CD4-positive, alpha-beta T cell treated with Interleukin-17A for 4 hours (primary cell): ENCODE data around the gene NKAIN2.
"Not testable (repeated sequence)": the region's sequence is repeated elsewhere in the genome, so short reads cannot be mapped to it uniquely, and the experiment has no call there.

Experiments
- DNase-seq: peaks from one replicate; pipeline ENCODE4 v3.0.0-alpha.2; 2020; ENCODE audit warnings: mixed read lengths

The NKAIN2 gene

DNA sequence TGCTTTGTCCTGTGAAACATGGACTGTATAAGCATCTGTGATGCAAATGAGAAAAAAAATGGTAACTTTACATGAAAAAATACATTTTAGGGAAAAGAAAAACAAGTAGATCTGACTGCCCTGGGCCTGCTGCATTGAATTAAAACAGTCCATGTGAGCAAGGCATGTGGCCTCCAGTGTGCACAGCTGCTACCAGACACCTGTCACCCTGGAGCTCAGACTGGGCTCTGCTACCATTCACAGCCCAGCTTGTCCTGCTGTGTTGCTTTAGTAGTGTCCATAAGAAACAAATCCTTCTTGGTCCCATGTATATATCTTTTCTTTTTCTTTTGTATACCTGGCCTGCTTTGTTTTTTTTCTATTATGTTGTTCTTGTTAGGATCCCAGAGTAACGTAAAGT, 315.9 kb downstream of the NKAIN2 start:
- no peak for DNase-seq

DNA sequence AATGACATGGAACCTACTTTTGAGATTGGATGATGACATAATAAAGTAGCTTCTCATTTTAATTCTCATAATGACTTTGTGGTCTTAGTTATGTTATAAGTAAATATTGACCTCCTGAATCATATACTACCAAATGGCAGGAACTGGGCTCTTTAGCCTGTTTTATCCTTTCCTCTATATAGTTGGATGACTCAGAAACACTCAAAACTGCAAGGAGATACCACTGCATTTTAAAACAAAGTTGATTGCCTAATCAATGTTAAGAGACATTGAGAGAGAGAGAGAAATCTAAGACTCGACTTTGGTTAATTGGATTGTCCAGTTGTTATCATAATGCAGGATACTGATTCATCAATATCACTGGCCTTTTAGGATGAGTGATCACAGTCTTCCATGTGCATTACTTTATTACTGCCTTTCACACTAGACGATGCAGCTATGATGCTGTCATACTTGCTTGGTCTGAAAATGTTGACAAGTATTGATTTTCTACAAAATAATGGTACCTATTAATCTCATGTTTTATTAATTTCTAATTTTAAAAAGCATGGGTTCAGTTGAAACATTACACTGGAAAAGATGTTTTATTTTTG, 320.0 kb downstream of the NKAIN2 start:
- DNase-seq: no peak

DNA sequence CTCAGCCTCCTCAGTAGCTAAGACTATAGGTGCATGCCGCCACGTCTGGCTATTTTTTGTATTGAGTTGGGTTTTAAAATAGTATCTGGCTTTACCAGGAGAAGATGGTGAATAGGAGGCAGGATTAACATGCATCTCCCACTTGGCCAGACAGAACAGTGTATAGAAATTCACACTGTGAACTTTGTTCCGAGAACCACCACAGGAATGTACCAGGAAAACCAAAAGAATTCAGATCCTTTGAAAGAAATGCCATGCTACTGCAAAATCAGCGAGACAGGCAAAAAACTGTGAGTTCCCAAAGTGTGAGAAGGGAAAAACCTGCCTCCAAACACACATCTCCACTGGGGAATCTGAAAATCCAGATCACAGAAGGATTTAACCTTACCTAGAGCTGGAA, 327.6 kb downstream of the NKAIN2 start:
- no peak for DNase-seq

DNA sequence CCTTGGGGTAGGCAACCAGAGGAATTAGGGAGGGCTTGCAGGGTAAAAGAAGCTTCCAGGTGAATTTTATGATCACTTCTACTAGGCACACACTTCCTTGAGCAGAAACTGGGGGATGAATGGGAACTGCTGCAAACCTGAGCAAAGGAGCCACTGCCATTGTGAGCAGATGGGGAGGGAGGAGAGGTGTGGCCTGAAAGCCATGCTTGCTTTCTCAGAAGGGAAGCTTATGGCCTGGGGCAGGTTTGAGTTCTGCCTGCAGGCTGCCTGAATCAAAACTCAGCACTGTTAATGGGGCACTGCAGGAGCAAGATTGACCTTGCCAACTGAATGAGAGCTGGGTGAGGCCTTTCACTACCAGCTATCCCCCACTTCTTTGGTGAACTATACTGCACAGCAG, 328.1 kb downstream of the NKAIN2 start:
- no peak for DNase-seq

DNA sequence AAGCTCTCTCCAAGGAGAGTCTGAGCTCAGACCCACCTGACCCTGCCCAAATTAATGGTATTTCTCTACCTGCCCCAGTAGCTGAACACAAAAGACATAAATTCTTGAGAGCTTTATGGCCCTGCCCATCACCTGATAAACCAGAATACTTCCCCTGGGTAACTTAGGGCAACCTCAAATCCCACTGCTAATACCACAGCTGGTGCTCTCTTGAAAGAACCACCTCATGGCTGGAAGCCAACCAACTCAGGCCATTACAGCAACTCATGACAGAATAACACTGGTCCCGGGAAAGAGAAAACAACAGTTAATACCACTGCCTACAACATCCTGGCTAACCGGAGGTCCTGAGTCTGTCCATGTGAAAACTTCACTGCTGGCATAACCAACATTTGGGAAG, 328.6 kb downstream of the NKAIN2 start:
- no peak for DNase-seq

DNA sequence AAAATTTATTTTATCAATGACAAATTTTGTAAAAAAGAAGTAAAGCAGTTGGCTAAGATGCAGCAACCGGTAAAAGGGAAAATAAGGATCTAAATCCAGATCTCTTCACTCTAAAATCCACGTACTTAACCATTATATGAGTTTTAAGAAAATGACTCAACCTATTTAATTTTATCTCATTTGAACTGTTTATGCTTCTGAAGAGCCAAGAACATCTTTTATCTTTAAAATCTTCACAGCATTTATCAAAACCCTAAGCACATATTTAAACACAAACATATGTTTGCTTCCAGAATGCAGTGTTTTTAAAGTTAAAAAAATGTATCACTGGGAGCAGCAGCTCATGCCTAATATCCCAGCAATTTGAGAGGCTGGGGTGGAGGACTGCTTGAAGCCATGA, 339.2 kb downstream of the NKAIN2 start:
- DNase-seq: no peak

DNA sequence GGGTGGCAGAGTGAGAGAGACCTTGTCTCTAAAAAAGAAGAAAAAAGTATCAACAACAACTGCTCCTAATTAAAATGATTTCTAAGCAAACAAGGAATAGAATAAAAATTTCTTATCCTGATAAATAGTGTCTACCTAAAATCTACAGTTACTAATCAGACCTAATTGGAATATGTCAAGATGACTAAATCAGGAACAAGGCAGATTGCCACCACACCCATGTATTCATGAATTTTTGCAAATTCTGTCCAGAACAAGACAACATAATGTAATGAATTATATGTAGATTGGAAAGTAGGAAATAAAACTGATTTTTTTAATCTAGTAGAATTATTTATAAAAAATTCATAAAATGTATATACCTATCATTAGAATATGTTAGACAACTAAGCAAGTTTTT, 339.8 kb downstream of the NKAIN2 start:
- DNase-seq: no peak

DNA sequence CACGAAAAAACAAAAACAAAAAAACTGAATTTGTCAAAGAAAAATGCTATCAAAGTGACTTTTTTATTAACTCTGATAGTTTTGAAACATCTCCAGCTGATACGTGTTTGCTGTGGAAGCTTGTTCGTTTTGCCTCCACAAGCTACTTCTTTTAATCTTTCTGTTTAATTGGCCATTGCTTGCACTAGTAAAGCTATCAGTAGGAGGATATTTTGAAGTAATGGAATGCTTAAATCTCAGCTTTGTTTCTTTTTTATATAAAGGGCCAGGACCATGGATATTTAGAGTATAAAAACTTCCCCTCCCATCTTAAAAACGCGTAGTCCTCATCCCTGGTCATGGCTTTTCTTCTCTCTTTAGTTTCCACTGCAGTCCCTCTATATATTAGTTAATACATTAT, 344.0 kb downstream of the NKAIN2 start:
- no peak for DNase-seq

DNA sequence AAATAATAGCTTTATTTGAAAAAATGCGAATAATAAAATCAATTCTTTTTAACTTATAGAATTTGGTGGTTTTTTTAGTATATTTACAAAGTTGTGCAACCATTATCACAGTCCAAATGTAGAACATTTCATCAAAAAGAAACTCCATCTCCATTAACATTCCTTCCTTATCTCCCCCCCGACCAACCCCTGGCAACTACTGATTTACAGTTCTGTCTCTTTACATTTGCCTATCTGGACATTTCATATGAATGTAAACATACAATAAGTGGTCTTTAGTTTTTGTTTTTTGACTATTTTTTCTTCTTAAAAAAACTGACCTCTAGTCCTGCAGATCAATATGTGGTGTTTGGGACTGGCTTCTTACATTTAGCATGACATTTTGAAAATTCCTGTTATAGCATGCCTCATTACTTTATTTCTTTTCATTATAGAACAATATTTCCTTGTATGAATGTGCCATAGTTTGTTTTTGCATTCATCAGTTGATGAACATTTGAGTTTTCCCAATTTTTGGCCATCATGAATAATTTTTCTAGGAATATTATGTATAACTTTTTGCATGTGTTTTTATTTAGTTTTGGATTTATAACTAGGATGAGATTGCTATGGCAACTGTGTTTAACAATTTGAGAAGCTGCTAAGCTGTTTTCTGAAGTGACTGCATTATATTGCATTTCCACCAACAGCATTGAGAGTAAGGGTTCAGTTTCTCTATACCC, 344.7 kb downstream of the NKAIN2 start:
- no peak for DNase-seq

DNA sequence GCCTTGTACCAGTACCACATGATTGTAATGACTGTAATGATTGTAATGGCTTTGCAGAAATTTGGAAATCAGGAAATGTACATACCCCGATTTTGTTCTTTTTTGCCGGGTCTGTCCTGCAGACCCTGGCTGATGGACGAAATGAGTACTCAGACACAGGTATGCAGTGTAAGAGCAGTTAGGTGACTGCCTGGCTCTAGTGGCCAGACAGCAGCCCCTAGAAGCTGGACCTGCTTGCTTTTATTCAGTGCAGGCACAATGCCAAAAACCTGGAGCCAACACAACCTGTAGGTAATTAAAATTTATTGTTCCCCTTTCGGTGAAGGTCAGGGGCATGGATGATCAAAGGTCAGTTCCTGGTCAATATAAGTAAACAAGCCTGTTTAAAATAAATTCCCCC, 346.0 kb downstream of the NKAIN2 start:
- no peak for DNase-seq

DNA sequence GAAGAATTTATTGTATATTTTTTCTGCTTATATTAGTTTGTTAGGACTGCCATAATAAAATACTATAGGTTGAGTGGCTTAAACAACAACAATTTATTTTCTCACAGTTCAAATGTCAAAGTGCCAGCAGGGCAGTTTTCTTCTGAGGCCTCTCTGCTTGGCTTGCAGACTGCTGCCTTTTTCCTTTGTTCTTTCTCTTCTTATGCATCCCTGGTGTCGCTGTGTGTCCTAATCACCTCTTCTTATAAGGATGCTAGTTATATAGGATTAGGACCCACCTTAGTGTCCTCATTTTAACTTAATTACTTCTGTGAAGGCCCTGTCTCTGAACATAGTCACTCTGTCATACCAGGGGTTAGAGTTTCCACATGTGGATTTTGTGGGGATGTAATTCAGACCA, 354.4 kb downstream of the NKAIN2 start:
- no peak for DNase-seq

DNA sequence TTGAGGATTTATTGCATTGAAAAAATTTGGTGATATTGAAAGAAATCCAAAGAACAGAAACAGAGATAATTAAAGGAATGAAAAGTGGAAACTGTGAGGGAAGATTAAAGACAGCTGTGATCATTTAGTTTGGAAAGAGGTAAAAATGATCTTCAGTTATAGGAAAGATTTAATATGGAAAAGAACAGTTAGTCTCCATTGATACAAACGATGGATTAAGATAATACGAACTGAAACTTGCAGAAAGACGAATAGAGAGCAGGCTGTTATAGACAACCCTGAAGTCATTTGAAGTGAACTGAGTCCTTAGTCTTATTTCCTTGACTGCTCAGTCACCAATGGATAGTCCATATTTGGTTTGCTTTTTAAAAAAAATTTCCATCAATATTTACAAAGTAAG, 360.0 kb downstream of the NKAIN2 start:
- no peak for DNase-seq

DNA sequence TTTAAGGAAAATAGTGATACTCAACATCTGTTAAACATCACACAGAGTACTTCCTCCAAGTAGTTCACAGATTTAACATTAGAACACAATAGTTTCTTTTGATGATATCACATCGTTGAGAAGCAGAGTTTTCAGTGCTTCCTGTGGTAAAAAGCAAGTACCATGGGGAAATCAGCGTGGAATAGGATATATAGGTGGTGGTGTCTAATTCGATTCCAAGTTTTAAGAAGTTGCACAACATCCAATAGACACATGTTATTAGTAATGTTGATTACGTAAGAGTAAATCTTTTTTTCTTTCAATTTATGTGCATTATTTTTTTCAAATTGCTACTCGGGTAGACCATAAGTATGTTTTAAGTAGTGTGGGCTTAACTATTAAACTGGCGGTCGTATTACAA, 360.7 kb downstream of the NKAIN2 start:
- no peak for DNase-seq

DNA sequence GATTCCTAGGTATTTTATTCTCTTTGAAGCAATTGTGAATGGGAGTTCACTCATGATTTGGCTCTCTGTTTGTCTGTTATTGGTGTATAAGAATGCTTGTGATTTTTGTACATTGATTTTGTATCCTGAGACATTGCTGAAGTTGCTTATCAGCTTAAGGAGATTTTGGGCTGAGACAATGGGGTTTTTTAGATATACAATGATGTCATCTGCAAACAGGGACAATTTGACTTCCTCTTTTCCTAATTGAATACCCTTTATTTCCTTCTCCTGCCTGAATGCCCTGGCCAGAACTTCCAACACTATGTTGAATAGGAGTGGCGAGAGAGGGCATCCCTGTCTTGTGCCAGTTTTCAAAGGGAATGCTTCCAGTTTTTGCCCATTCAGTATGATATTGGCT, 363.6 kb downstream of the NKAIN2 start:
- DNase-seq: not testable (repeated sequence)

DNA sequence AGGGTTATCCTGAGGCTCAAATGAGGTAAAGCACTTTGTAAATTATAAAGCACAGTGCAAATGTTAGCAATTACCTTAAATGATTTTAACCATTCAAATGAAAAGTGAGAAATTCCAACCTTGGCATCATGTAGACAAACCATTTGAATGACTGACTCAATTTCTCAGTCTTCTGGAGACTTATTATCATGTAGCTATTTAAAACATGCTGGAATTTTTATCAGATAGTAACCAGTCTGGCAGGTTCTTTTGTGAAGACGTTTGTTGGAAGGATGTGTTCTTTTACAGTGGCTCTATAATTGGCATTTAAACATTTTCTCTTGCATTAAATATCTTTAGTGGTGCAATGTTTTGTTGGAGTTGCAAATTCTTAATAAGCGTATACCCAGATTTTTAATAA, 386.6 kb downstream of the NKAIN2 start:
- DNase-seq: no peak

DNA sequence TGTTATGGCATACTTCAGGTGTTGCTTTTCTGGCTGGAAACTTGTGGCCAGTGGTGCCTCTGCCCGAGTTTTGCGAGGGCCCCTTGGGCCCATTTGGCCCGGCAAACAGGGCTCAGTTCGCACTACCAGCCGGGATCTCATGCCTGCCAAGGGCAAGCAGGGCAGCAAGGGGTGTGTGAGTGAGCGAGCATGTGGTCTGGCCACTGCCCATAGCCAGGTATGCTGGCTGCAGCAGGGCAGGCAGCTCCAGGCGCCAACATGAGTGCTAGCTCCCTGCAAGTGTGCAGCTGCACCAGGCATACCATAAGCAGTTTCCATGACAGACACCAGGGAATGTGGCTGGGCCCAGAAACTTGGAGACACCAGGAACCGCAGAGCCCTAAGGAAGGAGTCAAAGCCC, 389.5 kb downstream of the NKAIN2 start:
- DNase-seq: no peak

DNA sequence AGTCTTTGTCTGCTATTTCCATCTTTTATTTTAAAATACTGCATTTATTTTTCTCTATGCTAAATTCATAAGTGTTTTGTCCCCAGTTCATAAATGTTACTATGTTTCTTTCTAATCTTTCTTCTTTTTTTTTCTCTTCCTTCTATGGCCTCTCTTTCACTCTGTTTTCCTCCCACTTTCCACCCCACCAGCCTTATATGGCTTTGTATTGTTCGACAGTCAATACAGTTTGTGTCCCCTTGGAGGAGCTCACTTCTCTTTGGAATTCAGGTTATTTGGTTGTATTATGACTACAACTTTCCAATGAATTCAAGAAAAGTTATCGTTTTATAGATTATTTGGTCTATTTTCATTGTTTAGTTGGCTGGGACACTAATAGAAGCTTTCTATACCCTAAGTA, 393.5 kb downstream of the NKAIN2 start:
- DNase-seq: no peak

DNA sequence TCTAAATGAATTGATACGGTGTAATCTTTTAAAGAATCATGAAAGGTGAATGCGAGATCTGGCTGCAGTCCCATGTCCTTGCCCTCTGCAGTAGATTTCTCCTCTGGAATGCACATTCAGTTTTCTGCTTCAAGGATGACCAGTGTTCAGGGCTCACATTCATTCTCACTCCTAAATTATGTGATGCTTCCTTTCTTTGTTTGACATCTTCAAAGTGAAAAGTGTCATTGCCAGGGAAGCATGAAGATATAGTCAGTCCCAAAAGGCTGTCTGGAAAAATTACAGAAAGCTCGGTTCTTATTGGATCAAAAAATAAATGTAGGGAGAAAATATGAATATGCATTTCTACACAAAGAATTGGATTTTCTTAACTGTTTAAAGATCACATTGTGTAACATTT, 395.6 kb downstream of the NKAIN2 start:
- no peak for DNase-seq

DNA sequence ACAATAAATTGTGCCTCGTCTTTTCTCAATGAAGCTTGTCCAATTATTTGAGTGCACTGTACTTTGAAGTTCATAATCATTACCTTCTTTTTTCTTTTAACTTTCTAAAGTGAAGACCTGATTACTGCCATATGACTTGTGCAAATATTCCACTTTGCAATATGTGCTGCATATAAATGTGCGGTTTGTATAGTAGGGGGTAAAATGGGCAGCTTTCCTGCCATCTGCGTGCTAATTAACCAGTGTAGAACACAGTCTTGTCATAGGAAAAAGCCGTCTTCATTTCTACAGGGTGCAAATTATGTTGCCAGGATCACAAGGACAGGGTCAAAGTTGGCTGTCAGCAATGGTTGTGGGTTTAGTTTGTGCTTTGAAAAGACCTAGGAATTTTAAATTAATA, 397.0 kb downstream of the NKAIN2 start:
- DNase-seq: no peak

DNA sequence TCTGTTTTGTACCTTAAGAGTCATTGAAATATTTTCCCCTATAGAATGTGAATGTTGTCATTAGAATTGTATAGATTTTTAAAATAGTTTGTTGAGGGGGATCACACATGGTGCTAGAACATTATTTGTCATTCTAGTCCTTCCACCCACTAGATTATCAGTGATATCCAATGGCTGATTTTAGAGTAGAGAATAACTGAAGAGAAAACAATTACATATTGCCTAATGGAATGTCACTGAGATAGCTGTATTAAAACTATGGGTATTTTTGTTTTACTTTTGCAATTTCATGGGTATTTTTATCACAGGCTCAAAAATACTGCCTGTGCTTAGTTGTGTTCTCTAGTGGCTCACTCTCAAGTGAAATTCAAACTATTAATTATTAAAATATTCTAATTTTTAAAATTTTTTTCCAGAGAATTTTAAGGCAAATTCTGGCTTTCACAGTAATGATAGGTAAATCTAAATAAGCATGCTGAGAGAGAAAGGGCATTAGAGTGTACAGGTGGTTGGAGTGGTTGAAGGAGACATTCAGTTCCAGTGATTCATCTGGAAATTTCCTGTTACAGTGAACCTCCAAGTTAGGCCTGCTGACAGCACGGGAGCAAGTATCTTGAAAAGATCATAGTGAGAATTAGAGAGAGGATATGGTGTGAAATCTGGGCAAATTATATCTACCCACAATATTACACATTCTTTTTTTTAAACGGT, 399.6 kb downstream of the NKAIN2 start:
- no peak for DNase-seq

DNA sequence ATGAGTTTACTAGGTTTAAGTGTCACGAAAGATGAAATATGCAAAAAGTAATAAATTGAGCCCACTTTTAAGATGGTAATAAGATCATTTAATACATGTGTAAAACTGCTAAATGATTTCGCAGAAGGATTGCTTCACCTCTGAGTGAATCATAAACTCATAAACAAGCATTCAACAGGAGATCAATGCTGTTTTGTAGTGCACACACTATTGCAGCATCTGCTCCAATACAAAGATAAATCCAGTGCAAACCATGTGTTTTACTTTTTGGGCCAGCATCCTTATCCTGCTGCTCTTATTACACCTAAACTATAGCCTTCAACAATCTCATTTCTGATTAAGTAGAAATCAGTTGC, 400.1 kb downstream of the NKAIN2 start:
- no peak for DNase-seq

DNA sequence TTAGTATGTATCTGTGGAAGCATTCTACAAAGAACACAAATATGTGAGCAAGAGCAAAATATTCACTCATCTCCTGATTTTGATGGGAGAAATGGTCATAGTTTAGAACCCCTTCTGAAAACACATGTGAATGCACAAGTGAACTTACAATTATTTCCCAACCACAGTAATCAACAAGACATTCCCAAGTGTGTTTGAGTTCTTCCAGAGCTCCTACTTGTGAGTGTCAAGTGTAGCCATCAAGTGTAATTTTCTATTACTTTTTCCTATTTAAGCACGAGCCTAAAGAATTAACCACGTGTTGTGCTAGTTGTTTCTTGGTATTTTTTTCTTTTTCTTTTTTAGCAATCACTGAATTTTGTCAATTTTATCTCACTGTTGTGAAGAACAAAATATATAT, 402.3 kb downstream of the NKAIN2 start:
- DNase-seq: no peak

DNA sequence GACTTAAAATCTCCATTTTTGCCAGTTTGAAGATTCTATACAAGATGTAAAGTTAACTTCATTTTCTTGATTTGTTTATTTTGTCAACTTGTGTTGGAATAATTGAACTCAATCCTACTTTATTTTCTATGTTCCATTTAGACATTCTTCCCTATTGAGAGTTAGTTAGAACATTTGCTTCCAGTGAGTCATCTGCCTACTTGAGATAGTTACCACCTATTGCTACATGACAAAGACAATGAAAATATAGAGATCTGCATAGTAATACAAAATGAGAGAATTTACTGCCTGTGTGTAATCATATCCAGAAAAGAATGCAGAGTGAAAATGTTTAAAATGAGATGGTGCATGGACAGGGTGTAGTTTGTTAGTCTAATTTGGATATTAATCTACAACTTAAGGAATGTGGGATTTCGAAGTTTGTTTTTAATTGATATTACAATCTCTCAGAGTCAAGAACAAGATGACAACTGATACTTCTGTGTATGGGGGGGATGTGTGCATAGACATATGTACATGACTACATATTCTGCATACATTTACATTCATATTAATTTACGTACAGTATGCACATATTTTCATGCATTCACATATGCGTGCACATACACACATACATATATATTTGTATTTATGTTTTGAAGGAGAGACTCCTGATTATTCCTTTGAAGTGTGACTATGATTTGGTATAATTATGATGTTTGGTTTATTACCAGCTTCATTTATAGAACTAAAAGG, 420.1 kb downstream of the NKAIN2 start:
- no peak for DNase-seq

DNA sequence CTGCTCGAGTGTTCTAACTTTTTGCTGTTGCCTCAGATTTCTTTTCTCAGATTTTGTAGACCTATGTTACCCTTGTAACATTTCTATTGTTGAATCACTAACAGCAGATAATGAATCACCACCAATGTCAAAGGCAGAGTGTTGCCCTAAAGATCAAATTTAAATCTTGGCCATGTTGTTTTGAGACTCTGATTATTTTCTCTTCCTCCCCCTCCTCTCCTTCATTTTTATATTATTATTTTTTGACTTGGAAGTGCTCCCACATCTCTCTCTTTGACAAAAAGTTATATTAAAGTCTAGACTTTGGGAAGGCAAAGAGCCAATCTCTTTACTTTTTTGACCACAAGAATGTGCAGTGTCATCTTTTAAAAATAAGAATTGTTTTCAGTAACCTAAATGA, 422.7 kb downstream of the NKAIN2 start:
- DNase-seq: no peak
